Activated CD4-positive, alpha-beta T cell treated with anti-CD3 and anti-CD28 coated beads, Interleukin-2, amount 50 U/mL, for 24 hours (primary cell): ENCODE data around the gene BTBD2.

Experiments used
- DNase-seq, 2 donors: peaks; one replicate each; pipeline ENCODE4 v3.0.0-alpha.2; 2020; ENCODE audit warnings: low read depth in 1 of 2, low spot score in 1 of 2

Gene BTBD2

GRCh38 chr19:1967087-1967608, 48.4 kb downstream of the BTBD2 start:
- DNase-seq = peak in 1 of 2 donors; percentile 17

GRCh38 chr19:1962674-1963073, 52.8 kb downstream of the BTBD2 start:
- DNase-seq = no peak

- DNase-seq = no peak
Measured at GRCh38 chr19:1961000-1961883, 54.3 kb downstream of the BTBD2 start.

GRCh38 chr19:1959928-1960589, 55.5 kb downstream of the BTBD2 start:
- no peak for DNase-seq

GRCh38 chr19:1957562-1958248, 57.8 kb downstream of the BTBD2 start:
- no peak for DNase-seq

- DNase-seq = no peak
Measured at GRCh38 chr19:1956868-1957492, 58.5 kb downstream of the BTBD2 start.

GRCh38 chr19:1956122-1956494, 59.4 kb downstream of the BTBD2 start:
- DNase-seq = no peak

GRCh38 chr19:1955171-1956121, 60.1 kb downstream of the BTBD2 start:
- no peak for DNase-seq

- DNase-seq = no peak
Measured at GRCh38 chr19:1954532-1954933, 61.0 kb downstream of the BTBD2 start.

GRCh38 chr19:1953441-1954094, 61.9 kb downstream of the BTBD2 start:
- no peak for DNase-seq

GRCh38 chr19:1953037-1953436, 62.5 kb downstream of the BTBD2 start:
- DNase-seq = no peak

GRCh38 chr19:1952635-1953034, 62.9 kb downstream of the BTBD2 start:
- DNase-seq = no peak

GRCh38 chr19:1950640-1951039, 64.9 kb downstream of the BTBD2 start:
- no peak for DNase-seq

GRCh38 chr19:1949304-1950101, 66.0 kb downstream of the BTBD2 start:
- DNase-seq = no peak

GRCh38 chr19:1947651-1948209, 67.8 kb downstream of the BTBD2 start:
- no peak for DNase-seq

GRCh38 chr19:1945899-1946298, 69.6 kb downstream of the BTBD2 start:
- DNase-seq = no peak

- DNase-seq = no peak
Measured at GRCh38 chr19:1944916-1945561, 70.5 kb downstream of the BTBD2 start.
